Suprapubic skin (tissue), 3 donors: ENCODE results near the gene MLPH.

Source experiments
- POLR2AphosphoS5 ChIP-seq, 3 donors: sonication (generic); formaldehyde crosslinking; IDR thresholded peaks; one replicate each; pipeline ENCODE4 v1.6.1; 2017; ENCODE audit warnings: antibody characterized with exemption in 3 of 3
- TF ChIP-seq, protein P1 (sequence below), 2 donors: fragments of 200-600 bp in 1 of 2; fragments of 450-650 bp in 1 of 2; sonication (generic) in 1 of 2; IDR thresholded peaks; one replicate each; pipeline ENCODE4 v1.5.1; 2016 to 2019; ENCODE audit warnings: antibody characterized with exemption in 2 of 2, mild to moderate bottlenecking in 1 of 2, moderate library complexity in 1 of 2

DNA sequence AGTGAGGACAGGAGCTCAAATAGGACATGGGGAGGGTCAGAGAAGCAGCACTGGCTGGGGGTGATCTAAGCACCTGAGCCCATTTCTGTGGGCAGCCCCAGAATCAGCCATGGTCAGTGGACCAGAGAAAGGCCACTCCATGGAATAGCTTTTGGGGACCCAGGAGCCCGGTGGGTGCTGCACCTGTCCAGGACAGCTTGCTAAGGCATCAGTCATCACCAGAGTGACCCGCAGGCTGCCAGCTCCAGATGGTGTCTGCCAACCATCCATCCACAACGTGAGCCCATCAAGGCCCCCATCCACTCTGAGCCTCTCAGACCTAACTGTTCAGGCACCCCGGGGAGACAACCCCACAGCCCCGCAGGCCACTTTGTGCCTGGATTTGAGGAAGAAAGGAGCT is 49.5 kb upstream of the MLPH start:
- TF ChIP-seq, protein P1, sequence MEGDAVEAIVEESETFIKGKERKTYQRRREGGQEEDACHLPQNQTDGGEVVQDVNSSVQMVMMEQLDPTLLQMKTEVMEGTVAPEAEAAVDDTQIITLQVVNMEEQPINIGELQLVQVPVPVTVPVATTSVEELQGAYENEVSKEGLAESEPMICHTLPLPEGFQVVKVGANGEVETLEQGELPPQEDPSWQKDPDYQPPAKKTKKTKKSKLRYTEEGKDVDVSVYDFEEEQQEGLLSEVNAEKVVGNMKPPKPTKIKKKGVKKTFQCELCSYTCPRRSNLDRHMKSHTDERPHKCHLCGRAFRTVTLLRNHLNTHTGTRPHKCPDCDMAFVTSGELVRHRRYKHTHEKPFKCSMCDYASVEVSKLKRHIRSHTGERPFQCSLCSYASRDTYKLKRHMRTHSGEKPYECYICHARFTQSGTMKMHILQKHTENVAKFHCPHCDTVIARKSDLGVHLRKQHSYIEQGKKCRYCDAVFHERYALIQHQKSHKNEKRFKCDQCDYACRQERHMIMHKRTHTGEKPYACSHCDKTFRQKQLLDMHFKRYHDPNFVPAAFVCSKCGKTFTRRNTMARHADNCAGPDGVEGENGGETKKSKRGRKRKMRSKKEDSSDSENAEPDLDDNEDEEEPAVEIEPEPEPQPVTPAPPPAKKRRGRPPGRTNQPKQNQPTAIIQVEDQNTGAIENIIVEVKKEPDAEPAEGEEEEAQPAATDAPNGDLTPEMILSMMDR (IDR thresholded peaks at IDR 0.05), result no peak
- no peak for TF ChIP-seq POLR2AphosphoS5 (IDR thresholded peaks at IDR 0.05)
